Tibial artery (tissue), 4 donors: ENCODE measurements around the gene SLC9A5.

ENCODE experiments used
- DNase-seq, 2 donors: peaks; one replicate each; pipeline ENCODE4 v3.0.0-alpha.2; 2019
- H3K27ac ChIP-seq, 2 donors: fragments of 200-600 bp; sonication (generic) in 1 of 2; 1 replicate in 1 of 2; 2 replicates in 1 of 2; pipeline ENCODE4 v1.5.1; 2018 to 2019; ENCODE audit warnings: mild to moderate bottlenecking in 1 of 2
- H3K27me3 ChIP-seq, 2 donors: fragments of 200-600 bp; sonication (generic) in 1 of 2; one replicate each; pipeline versions ENCODE4 v1.5.1 to v1.6.0; 2016 to 2019
- H3K36me3 ChIP-seq, 3 donors: fragments of 200-600 bp; sonication (generic) in 2 of 3; one replicate each; pipeline ENCODE4 v1.5.1; 2016 to 2019; ENCODE audit warnings: mild to moderate bottlenecking in 2 of 3
- H3K4me1 ChIP-seq, 4 donors: fragments of 200-600 bp; sonication (generic) in 2 of 4; 1 replicate in 3 of 4; 2 replicates in 1 of 4; pipeline ENCODE4 v1.5.1; 2016 to 2019
- H3K4me3 ChIP-seq, 2 donors: fragments of 200-600 bp; sonication (generic) in 1 of 2; 1 replicate in 1 of 2; 2 replicates in 1 of 2; pipeline ENCODE4 v1.5.1; 2018 to 2019; ENCODE audit warnings: mild to moderate bottlenecking in 2 of 2
- H3K9me3 ChIP-seq, 3 donors: fragments of 200-600 bp; sonication (generic) in 1 of 3; one replicate each; pipeline ENCODE4 v1.5.1; 2016 to 2019
- intact Hi-C: fragments of 100-400 bp; cut with DNase I; formaldehyde crosslinking; loops from one replicate; pipeline ENCODE4 v1.15.0; 2023; ENCODE audit warnings: low total_unique reads
- TF ChIP-seq, protein P1 (sequence below), 2 experiments: fragments of 200-600 bp in 1 of 2; fragments of 450-650 bp in 1 of 2; IDR thresholded peaks; one replicate each; pipeline ENCODE4 v1.5.1; 2017 to 2019; ENCODE audit warnings: antibody characterized with exemption in 2 of 2, mild to moderate bottlenecking in 1 of 2, moderate library complexity in 1 of 2

The SLC9A5 gene

DNA sequence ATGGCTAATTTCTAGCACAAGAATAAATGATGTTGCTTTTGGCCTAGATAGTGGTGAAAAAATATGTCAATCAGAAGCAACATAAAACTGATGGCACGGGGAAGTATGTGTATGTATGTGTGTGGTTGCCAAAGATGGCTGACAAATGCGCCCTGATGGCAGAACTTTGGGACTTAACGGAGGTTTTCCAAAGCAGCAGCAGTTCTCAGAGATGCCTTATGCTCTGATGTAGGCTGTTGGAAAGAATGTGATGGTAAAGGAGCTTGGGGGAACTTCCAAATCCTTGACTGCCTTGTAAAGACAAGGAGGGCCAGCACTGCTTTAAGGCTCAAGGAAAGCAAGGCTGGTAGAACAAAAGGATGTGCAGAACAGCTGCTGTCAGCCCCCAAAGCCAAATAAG lies 61.8 kb downstream of the SLC9A5 start:
- Histone ChIP-seq H3K4me1 (no peaks in the 10 kb centered on the region), H3K4me3 (no peak overlapping the region), H3K27ac (no peak overlapping the region), H3K36me3 (no peaks in the 10 kb centered on the region), H3K9me3 (no peaks in the 10 kb centered on the region), H3K27me3 (no peaks in the 10 kb centered on the region)
- TF ChIP-seq, protein P1, sequence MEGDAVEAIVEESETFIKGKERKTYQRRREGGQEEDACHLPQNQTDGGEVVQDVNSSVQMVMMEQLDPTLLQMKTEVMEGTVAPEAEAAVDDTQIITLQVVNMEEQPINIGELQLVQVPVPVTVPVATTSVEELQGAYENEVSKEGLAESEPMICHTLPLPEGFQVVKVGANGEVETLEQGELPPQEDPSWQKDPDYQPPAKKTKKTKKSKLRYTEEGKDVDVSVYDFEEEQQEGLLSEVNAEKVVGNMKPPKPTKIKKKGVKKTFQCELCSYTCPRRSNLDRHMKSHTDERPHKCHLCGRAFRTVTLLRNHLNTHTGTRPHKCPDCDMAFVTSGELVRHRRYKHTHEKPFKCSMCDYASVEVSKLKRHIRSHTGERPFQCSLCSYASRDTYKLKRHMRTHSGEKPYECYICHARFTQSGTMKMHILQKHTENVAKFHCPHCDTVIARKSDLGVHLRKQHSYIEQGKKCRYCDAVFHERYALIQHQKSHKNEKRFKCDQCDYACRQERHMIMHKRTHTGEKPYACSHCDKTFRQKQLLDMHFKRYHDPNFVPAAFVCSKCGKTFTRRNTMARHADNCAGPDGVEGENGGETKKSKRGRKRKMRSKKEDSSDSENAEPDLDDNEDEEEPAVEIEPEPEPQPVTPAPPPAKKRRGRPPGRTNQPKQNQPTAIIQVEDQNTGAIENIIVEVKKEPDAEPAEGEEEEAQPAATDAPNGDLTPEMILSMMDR (IDR thresholded peaks at IDR 0.05) = no peak
- intact Hi-C loops = no loop called here
- no peak for DNase-seq

DNA sequence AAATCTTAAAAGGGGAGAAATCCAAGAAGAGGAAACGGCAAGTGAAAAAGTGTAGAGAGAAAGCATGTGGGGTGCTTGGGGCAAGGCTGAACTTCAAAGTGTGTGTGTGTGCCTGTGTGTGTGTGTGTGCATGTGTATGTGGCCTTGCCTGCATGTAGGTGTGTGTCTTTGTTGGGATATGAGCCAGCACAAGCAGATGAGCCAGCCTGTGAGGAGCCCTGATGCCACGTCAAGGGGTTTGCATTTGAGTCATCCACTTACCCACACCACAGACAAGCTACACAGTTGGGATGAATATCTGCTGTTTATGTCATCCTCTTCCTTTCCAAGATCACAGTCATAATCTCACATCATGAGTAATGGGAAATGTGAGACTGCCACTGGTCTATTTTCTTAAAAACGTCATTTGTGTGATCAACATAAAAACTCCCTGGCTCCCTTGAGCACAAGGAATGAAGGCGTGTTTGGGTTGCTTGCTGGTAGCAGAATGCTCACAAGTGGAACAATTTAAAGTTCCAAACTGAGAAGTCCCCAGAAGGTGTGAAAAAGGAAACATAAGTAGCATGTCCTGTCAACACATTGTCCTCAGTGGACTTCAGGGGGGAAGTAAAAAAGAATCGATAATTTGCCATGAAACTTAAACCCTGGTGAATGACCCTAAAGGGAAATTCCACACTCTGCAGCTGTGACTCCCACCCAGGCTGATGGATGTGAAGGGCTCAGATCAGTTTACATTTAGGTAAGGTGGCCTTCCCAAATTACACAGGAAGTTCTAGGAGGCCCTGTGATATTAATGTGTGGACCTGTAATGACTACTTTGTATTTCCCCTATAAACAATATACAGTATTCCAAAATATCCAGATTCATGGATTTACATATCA lies 63.1 kb downstream of the SLC9A5 start:
- Histone ChIP-seq H3K36me3 (no peaks in the 10 kb centered on the region), H3K27ac (no peak overlapping the region), H3K4me1 (no peaks in the 10 kb centered on the region), H3K27me3 (peaks cover 0 to 3% of the 10 kb centered on the region in 2 donors), H3K4me3 (no peak overlapping the region), H3K9me3 (no peaks in the 10 kb centered on the region)
- TF ChIP-seq, protein P1 (IDR thresholded peaks at IDR 0.05) = no peak
- DNase-seq = peak; percentile 46 to 66
- intact Hi-C loops = no loop called here

DNA sequence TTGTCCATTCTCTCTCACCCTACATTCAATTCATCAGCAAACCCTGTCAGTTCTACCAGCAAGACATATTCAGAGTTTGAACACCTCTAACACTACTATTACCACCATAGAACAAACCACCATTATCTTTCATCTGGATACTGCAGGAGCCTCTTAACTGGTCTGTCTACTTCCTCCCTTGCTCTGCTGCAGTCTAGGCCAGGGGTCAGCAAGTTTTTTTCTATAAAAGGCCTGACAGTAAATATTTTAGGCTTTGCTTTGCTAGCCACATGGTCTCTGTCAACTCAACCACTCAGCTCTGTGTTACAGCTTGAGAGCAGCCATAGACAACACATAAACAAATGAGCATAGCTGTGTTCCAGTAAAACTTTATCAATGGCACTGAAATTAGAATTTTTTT lies 63.9 kb downstream of the SLC9A5 start:
- Histone ChIP-seq H3K9me3 (no peaks in the 10 kb centered on the region), H3K36me3 (no peaks in the 10 kb centered on the region), H3K4me3 (no peak overlapping the region), H3K27ac (no peak overlapping the region), H3K4me1 (no peaks in the 10 kb centered on the region), H3K27me3 (peaks cover 0 to 9% of the 10 kb centered on the region in 2 donors)
- TF ChIP-seq, protein P1 (IDR thresholded peaks at IDR 0.05) = no peak
- intact Hi-C loops = no loop called here
- DNase-seq = no peak

DNA sequence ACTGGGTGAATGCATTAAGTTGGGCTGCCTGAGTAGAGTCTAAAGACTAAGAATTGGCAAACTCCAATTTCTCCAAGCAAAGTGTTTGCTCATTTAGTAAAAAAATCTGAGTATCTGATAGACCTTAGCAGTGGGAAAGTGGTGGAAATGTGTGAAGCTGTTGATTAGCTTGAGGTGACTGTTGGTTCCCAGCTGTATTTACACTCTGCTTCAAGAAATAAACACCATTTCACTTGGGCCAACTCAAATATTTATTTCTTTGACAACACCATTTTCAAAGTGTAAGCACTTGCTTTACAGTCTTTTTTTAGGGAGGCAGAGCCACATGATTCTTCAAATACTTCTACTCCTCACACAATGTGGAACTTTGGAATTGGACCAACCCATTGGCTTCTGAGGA lies 69.1 kb downstream of the SLC9A5 start:
- H3K27me3 ChIP-seq = peaks cover 0 to 34% of the 10 kb centered on the region in 2 donors
- intact Hi-C loops = no loop called here
- TF ChIP-seq, protein P1 (IDR thresholded peaks at IDR 0.05) = no peak

More for the DNA sequence above, 69.1 kb downstream of the SLC9A5 start:
- Histone ChIP-seq H3K4me3 (no peak overlapping the region), H3K4me1 (no peaks in the 10 kb centered on the region), H3K9me3 (no peaks in the 10 kb centered on the region), H3K27ac (no peak overlapping the region), H3K36me3 (no peaks in the 10 kb centered on the region)
- DNase-seq = no peak
